Measurements from ENCODE around the gene C19orf33.
"Not testable (repeated sequence)": the region's sequence is repeated elsewhere in the genome, so short reads cannot be mapped to it uniquely, and the experiment has no call there.

The C19orf33 gene

GRCh38 chr19:38309615-38310278, 5.7 kb downstream of the C19orf33 start:
- DNase-seq = no peak

DNA sequence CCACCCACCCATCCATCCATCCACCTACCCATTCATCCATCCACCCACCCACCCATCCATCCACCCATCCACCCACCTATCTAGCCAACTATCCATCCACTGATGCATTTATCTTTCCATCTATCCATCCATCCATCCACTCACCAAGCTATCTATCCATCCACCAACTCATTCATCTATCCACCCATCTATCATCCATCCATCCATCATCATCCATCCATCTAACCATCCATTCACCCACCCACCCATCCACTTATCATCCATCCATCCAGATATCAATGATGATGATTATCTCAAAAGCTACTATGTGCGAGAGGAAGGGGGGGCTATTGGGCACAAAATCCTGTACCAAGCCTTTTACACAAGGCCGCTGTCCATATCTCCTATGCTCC, 6.2 kb downstream of the C19orf33 start:
- DNase-seq = no peak

DNA sequence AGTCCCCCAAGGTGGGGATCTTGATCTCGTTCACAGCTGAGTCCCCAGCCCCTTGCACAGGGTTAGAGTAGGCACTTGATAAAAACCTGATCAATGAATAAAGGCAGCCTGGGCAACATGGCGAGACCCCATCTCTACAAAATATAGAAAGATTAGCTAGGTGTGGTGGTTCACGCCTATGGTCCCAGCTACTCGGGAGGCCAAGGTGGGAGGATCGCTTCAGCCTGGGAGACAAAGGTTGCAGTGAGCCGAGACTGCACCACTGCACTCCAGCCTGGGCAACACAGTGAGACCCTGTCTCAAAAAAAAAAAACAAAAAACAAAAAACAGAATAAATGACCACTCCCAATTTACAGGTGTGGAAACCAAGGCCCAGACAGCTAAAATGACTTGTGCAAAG, 6.9 kb downstream of the C19orf33 start:
- no peak for DNase-seq

- DNase-seq = peak; percentile 91
Observed at GRCh38 chr19:38315657-38316476, 11.8 kb downstream of the C19orf33 start, which contains the start of gene YIF1B. TSS of gene YIF1B (minus strand) at chr19:38315947. CDS start at chr19:38315917, 30 bp downstream.

DNA sequence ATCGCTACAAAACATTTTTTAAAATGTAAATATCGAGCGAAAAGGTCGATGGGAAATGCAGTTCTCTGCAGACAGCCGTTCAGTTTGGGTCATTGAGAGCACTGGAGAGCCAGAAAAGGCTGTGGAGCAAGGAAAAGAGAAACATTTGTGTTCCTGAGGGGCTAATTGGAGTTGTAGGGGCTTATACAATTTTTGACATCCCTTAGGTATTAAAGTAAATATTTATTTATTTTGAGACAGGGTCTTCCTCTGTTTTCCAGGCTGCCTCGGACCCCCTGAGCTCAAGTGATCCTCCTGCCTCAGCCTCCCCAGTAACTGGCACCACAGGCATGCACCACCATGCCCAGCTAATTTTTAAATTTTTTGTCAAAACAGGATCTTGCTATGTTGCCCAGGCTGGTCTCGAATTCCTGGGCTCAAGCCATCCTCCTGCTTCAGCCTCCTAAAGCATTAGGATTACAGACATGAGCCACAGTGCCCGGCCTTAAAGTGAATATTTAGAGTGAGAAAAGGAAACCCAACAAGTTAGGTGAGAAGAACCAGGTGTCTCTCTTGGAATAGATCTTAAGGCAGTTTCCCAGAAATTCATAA, 12.5 kb downstream of the C19orf33 start:
- no peak for DNase-seq

DNA sequence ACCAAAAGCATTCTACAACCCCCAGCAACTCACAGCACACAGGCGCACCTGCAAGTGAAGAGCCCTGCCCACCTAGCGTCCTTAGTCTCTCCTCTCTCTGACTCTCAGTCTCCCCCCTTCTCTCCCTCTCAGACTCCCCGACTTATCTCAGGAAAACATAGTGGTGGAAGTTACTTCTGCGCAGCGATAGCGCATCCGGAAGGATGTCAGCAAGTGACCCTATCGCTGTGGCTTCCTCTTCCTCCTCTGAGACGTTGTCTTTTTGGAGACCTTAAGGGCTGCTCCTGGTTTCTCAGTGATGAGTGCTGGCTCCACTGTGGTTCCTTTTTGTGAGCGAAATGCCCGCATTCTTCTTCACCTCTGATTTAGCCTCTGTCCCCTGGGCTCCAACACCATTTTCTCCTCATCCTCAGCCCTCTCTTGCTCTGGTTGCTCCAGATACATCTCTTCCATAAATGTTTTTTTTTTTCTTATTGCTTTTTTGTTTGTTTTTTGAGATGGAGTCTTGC, 13.1 kb downstream of the C19orf33 start:
- DNase-seq = no peak

DNA sequence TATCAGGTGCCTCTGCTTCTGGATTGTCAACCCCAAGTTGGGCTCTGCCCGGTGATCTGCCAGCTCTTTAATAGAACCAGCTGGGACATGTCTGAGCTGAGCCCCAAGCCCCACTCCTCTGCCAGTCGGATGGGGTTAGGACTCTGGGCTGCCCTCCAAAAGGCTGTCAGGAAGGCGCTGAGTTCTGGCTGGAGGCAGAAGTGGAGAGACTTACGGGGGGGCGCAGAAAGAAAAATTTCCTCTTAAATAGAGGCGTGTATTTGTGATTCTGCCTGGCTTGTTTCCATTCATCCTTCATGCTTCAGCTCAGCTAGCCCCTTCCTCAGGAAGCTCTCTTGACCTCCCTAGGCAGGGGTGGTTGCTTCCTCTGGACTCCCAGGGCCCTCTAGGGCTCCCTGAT, 14.6 kb downstream of the C19orf33 start:
- no peak for DNase-seq

DNA sequence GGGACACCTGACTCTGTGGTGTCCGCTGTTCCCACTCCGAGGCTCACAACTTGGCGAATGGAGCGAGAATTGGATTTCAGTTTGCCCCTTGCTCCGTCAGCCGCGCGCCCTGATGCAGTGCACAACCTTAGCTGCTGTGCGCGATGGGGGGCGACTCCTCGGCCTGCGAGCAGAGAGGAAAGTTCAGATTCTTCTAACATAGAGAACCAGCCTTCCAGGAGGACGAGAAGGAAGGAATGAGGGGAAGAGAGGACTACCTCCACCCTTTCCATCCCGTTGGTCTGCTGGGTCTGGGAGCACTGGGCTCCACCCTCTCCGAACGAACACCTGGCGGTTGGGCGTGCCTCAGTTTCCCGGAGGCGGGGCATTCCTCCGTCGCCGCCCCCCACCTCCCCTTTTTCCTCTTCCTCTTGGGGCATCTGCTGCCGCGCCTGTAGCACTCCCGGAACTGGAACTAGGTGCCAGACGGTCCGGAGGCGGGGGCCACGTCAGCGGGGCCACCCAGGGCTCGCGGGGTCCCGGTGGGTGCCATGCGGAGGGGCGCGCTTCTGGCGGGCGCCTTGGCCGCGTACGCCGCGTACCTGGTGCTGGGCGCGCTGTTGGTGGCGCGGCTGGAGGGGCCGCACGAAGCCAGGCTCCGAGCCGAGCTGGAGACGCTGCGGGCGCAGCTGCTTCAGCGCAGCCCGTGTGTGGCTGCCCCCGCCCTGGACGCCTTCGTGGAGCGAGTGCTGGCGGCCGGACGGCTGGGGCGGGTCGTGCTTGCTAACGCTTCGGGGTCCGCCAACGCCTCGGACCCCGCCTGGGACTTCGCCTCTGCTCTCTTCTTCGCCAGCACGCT, 15.6 kb downstream of the C19orf33 start, which contains the start of gene KCNK6:
KCNK6 (plus strand) TSS at position 425 of the 838 bp plus-strand sequence; CDS start at position 531, 106 bp downstream.
- DNase-seq = peak; percentile 23

GRCh38 chr19:38320969-38321339, 16.9 kb downstream of the C19orf33 start:
- DNase-seq = no peak

GRCh38 chr19:38321646-38322196, 17.7 kb downstream of the C19orf33 start:
- DNase-seq = no peak

- no peak for DNase-seq
Observed at GRCh38 chr19:38323291-38323690, 19.2 kb downstream of the C19orf33 start.

DNA sequence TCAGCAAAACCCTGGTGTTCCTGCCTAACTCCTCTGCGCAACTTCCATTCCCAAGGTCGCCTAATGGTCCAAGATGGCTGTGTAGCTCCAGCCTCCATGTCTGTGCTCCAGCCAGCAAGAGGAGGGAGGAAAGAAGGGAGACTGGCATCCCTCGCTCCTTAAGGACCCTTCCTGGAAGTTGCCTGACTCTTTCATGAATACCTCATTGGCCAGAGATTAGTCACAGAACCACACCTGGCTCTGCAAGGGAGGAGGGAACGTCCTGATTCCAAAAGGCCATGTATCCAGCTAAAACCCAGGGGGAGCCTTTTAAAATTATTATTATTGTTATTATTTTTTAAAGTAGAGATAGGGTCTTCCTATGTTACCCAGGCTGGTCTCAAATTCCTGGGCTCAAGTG, 20.4 kb downstream of the C19orf33 start:
- no peak for DNase-seq

- no peak for DNase-seq
Observed at GRCh38 chr19:38326591-38326990, 22.5 kb downstream of the C19orf33 start.

DNA sequence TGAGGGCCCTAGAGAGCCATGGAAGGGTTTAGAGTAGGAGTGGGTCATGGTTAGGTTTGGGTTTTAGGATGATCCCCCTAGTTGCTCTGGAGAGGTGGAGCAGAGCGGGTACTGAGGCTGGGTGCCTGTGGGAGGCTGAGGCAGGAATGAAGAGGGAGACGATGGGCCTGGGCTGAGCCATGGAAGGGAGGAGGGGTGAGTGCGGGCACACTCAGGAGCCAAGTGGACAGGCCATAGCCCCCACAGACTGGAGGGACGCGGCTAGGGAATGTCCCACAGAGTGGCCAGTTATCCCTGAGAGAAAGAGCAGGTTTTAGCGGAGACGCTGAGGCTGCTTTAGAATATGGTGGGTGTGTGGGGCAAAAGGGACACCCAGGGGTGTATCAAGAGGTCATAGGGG, 25.6 kb downstream of the C19orf33 start:
- no peak for DNase-seq

DNA sequence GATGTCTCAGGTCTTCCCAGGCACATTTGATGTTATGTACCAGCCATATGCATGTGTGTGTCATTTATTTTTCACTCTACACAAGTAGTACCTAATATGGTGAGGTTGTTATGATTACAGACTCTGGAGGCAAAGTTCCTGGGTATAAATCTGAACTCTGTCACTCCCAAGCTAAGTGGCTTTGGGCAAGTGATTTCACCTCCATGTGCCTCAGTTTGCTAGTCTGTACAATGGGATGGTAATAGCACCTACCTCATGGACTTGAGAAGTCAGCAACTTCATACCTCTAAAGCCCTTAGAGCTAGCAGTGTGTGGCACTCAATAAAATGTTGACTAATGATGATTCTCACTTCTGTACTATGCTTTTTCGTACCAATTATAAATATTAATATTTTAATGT, 27.7 kb downstream of the C19orf33 start:
- DNase-seq = no peak

DNA sequence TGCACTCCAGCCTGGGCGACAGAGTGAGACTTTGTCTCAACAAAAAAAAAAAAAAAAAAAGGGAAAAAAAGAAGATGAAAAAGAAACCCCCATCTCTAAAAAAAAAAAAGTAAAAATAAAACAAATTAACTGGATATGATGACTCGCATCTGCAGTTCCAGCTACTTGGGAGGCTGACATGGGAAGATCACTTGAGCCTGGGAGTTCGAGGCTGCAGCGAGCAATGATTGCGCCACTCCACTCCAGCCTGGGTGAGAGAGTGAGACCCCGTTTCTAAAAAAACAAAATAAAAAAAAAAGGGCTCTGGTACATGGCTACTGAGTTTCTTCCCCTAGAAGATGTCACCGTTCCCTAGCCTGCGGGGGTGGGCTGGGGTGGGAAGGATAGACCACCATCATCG, 29.2 kb downstream of the C19orf33 start:
- no peak for DNase-seq

- peak; percentile 90 for DNase-seq
Observed at GRCh38 chr19:38335949-38336637, 32.0 kb downstream of the C19orf33 start.

GRCh38 chr19:38336638-38337359, 32.7 kb downstream of the C19orf33 start:
- DNase-seq = peak; percentile 91

DNA sequence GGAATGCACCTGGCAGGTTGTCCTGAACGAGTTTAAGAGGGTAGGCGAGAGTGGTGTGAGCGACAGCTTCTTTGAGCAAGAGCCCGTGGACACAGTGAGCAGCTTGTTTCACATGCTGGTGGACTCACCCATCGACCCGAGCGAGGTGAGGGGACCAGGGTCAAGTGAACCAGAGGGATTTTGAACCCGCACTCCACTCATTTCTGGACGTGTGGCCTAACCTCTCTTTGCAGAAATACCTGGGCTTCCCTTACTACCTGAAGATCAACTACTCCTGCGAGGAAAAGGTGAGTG, 33.3 kb downstream of the C19orf33 start:
- DNase-seq = no peak

DNA sequence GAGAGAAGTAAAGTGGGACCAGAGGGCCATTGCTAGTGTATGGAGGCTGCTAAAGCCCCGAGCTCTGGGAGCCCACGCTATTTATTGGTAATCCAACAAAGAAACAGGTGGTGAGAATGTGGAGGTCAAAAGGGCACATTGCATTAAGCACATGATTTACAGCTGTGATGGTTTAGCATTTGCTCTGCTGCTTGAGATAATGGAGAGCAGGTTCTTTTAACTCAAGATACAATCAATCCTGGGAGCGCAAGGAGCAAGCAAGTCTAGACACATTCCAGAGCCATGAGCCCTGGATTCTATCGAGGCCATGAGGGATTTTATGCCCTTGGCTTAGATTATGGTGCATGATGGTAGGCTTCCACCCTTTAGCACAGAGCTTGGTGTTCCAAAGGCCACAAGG, 35.0 kb downstream of the C19orf33 start:
- not testable (repeated sequence) for DNase-seq

DNA sequence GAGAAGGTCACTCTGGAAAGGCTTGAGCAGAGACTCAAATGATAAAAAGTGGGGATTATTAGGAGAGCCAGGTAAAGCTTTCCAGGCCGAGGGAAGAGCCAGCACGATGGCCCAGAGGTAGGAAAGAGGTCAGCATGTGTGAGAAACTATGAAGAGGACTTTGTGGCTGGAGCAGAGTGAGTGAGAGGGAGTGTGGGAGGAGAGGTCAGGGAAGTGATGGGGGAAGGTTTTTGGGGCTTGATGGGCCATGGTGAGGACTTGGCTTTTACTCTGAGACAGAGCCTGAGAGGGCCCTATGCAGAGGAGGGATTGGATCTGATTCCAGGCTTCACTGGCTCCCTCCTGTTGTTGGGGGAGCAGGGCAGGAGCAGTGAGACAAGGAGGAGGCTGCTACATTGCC, 36.9 kb downstream of the C19orf33 start:
- no peak for DNase-seq
